ENCODE results near the gene PKIG. TPM values are rescaled to one million over a fixed set of nuclear protein-coding genes. Genes with fewer than 3 reads are reported as not detected.

Gene PKIG
- total RNA-seq, 1 experiment from 2014 or later = 285 TPM

DNA sequence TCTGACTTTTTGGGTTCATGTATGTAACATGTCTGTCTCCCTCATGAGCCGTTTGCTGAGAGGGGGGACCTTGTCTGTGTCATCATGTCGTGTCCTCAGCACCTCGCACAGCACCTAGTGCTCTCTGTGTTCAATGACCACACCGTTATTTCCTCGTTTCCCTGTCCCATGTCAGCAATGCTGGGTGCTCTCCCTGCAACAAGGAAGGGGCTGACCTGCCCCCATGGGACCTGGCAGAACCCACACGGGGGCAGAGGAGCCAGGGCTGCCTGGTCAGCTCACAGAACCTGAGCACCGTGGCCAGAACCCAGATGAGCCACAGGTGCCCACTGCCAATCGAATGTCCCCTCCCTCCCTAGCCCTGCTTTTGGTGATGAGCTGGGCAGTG is 61.8 kb downstream of the PKIG start:
- no peak overlapping the region for H2AFZ ChIP-seq (ENCODE audit: low read length)
- H3K4me1 ChIP-seq (ENCODE audit: low read length) = peaks cover 58% of the 10 kb centered on the region
- no peak overlapping the region for H3K9ac ChIP-seq (ENCODE audit: low read length)
- H3K27me3 ChIP-seq (ENCODE audit: low read length) = no peaks in the 10 kb centered on the region
- H3K27ac ChIP-seq (ENCODE audit: low read length) = no peak overlapping the region
- H3K36me3 ChIP-seq (ENCODE audit: insufficient read depth, low read length) = no peaks in the 10 kb centered on the region
- H4K20me1 ChIP-seq (ENCODE audit: insufficient read depth, low read depth, low read length) = peaks cover 6% of the 10 kb centered on the region; the same call in 1 of the 2 replicates
- no peaks in the 10 kb centered on the region for H3K9me3 ChIP-seq (ENCODE audit: low read length)
- H3K4me3 ChIP-seq (ENCODE audit: low read length) = no peak overlapping the region
- no peak for DNase-seq
- no peaks in the 10 kb centered on the region for H3K79me2 ChIP-seq (ENCODE audit: low read length)
- no peaks in the 10 kb centered on the region for H3K9me2 ChIP-seq (replicated peaks; ENCODE audit: insufficient read depth, low read length)
- H3K4me2 ChIP-seq (ENCODE audit: low read depth, low read length, poor library complexity, severe bottlenecking) = no peak overlapping the region

DNA sequence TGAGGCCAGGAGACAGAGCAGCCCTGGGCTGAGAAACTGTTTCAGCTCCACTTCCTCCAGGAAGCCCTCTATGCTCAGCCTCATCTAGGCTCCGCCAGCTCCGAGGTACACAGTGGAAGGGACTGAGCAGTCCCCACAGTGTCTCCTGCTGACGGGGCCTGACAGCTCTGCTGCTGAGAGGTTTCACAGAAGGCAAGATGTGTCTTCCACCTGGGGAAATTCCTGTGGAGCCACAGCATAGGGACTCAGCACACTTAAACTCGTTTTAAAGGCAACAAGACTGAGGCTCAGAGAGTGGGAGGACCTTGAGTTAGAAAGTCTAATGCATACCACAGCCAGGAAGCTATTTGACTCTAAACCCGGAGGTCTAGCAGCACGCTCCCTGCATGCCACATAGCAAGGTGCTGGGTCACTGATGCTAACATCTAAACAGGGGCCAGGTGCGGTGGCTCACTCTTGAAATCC is 62.3 kb downstream of the PKIG start:
- H3K4me1 ChIP-seq (ENCODE audit: low read length) = peaks cover 59% of the 10 kb centered on the region
- H3K9me3 ChIP-seq (ENCODE audit: low read length) = no peaks in the 10 kb centered on the region
- DNase-seq = peak; percentile 54
- H3K4me3 ChIP-seq (ENCODE audit: low read length) = no peak overlapping the region
- H3K27me3 ChIP-seq (ENCODE audit: low read length) = no peaks in the 10 kb centered on the region
- H4K20me1 ChIP-seq (ENCODE audit: insufficient read depth, low read depth, low read length) = peaks cover 6% of the 10 kb centered on the region; the same call in 1 of the 2 replicates
- no peaks in the 10 kb centered on the region for H3K36me3 ChIP-seq (ENCODE audit: insufficient read depth, low read length)
- H3K79me2 ChIP-seq (ENCODE audit: low read length) = no peaks in the 10 kb centered on the region
- H3K9me2 ChIP-seq (replicated peaks; ENCODE audit: insufficient read depth, low read length) = no peaks in the 10 kb centered on the region
- H3K9ac ChIP-seq (ENCODE audit: low read length) = no peak overlapping the region
- H3K27ac ChIP-seq (ENCODE audit: low read length) = no peak overlapping the region
- no peak overlapping the region for H2AFZ ChIP-seq (ENCODE audit: low read length)
- H3K4me2 ChIP-seq (ENCODE audit: low read depth, low read length, poor library complexity, severe bottlenecking) = no peak overlapping the region

DNA sequence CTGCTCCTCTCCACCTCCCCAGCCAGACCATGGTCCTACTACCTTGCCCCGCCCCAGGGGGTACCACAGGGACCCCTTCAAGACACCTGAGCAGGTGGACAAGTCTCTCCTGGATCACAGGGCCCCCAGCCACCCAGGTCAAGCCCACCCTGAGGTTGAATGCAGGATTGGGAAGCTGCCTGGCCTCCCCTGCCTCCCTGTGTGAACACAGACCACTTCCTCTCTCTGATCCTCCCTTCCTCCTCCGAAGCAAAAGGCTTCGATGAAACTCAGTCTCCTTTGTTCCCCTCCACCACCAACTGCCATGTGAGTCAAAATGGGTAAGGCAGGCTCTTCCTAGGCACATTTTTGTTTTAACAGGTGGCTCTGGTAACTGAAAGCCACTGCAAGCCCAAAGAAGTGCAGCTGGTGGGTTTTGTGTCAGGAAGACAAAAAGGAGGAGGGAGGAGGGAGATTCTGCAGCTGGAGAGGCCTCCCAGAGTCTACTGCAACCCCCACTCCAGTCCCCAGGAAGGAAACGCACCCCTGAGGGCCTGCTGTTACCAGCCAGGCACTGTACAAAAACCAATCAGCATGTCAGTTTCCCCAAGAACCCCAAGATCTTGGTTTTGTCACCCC is 63.8 kb downstream of the PKIG start:
- H3K36me3 ChIP-seq (ENCODE audit: insufficient read depth, low read length) = no peaks in the 10 kb centered on the region
- no peak overlapping the region for H3K27ac ChIP-seq (ENCODE audit: low read length)
- no peaks in the 10 kb centered on the region for H3K9me2 ChIP-seq (replicated peaks; ENCODE audit: insufficient read depth, low read length)
- H3K4me3 ChIP-seq (ENCODE audit: low read length) = 0 out of 2 replicates have a peak overlapping the region, but pooled peaks have one; percentile 9
- H4K20me1 ChIP-seq (ENCODE audit: insufficient read depth, low read depth, low read length) = peaks cover 6% of the 10 kb centered on the region; the same call in 1 of the 2 replicates
- no peaks in the 10 kb centered on the region for H3K27me3 ChIP-seq (ENCODE audit: low read length)
- H2AFZ ChIP-seq (ENCODE audit: low read length) = no peak overlapping the region
- peak overlapping the region; percentile 47 for H3K4me2 ChIP-seq (ENCODE audit: low read depth, low read length, poor library complexity, severe bottlenecking)
- DNase-seq = peak; percentile 59
- H3K9me3 ChIP-seq (ENCODE audit: low read length) = no peaks in the 10 kb centered on the region
- H3K4me1 ChIP-seq (ENCODE audit: low read length) = peaks cover 63% of the 10 kb centered on the region
- H3K79me2 ChIP-seq (ENCODE audit: low read length) = no peaks in the 10 kb centered on the region
- H3K9ac ChIP-seq (ENCODE audit: low read length) = no peak overlapping the region

DNA sequence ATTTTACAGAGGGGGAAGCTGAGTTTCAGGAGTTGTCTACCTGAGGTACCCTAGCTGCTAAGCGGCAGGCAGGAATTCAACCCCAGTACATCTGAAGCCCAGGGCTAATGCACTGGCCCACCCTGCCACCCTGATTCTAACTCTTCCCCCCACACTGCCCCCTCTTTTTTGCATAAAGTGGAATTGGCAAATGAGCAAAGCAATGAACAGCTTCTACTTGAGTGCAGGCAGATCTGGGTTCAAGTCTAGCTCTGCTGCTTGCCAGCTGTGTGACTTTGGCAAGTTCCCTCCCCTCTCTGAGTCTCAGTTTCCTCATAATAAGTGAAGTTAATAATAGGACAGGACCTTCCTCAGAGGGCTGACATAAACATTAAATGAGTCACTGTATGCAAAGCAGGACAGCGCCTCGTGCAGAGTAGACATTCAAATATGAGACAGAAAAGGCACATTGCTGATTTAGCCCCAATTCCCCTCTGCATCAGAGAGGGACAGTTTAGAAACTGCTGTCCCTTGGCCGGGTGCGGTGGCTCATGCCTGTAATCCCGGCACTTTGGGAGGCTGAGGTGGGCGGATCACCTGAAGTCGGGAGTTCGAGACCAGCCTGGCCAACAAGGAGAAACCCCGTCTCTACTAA is 64.4 kb downstream of the PKIG start:
- Histone ChIP-seq H3K9me3 (ENCODE audit: low read length) (no peaks in the 10 kb centered on the region), H4K20me1 (ENCODE audit: insufficient read depth, low read depth, low read length) (peaks cover 6% of the 10 kb centered on the region), H3K9ac (ENCODE audit: low read length) (no peak overlapping the region), H3K9me2 (replicated peaks; ENCODE audit: insufficient read depth, low read length) (no peaks in the 10 kb centered on the region), H2AFZ (ENCODE audit: low read length) (no peak overlapping the region), H3K27ac (ENCODE audit: low read length) (no peak overlapping the region), H3K4me2 (ENCODE audit: low read depth, low read length, poor library complexity, severe bottlenecking) (peak overlapping the region; percentile 47), H3K4me1 (ENCODE audit: low read length) (peaks cover 65% of the 10 kb centered on the region), H3K79me2 (ENCODE audit: low read length) (no peaks in the 10 kb centered on the region), H3K4me3 (ENCODE audit: low read length) (0 out of 2 replicates have a peak overlapping the region, but pooled peaks have one; percentile 9), H3K36me3 (ENCODE audit: insufficient read depth, low read length) (no peaks in the 10 kb centered on the region), H3K27me3 (ENCODE audit: low read length) (no peaks in the 10 kb centered on the region)
- peak; percentile 93 for DNase-seq

DNA sequence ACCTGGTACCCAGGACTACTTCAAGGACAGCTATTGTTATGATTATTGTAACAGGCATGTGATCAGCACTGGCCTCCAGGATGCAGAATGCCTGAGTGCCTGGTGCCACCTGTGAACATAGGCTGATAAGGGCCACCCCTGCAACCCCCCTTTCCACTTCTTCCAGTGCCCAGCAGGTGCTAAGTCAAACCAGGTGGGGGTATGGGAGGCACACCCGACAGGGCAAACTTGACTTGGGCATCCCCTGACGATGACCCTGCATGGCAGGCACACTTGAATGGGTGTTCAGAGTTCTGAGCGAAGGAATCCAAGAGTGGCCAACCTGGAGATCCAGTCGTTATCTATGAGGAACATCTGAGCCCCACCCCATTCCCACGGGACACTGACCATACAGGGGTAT is 65.7 kb downstream of the PKIG start:
- peak; percentile 40 for DNase-seq
- Histone ChIP-seq H3K9me3 (ENCODE audit: low read length) (no peaks in the 10 kb centered on the region), H3K9ac (ENCODE audit: low read length) (no peak overlapping the region), H3K4me1 (ENCODE audit: low read length) (peaks cover 61% of the 10 kb centered on the region), H3K36me3 (ENCODE audit: insufficient read depth, low read length) (no peaks in the 10 kb centered on the region), H3K27me3 (ENCODE audit: low read length) (no peaks in the 10 kb centered on the region), H4K20me1 (ENCODE audit: insufficient read depth, low read depth, low read length) (peaks cover 9% of the 10 kb centered on the region), H3K4me3 (ENCODE audit: low read length) (no peak overlapping the region), H3K4me2 (ENCODE audit: low read depth, low read length, poor library complexity, severe bottlenecking) (no peak overlapping the region), H3K79me2 (ENCODE audit: low read length) (no peaks in the 10 kb centered on the region), H3K27ac (ENCODE audit: low read length) (no peak overlapping the region), H3K9me2 (replicated peaks; ENCODE audit: insufficient read depth, low read length) (no peaks in the 10 kb centered on the region), H2AFZ (ENCODE audit: low read length) (no peak overlapping the region)

DNA sequence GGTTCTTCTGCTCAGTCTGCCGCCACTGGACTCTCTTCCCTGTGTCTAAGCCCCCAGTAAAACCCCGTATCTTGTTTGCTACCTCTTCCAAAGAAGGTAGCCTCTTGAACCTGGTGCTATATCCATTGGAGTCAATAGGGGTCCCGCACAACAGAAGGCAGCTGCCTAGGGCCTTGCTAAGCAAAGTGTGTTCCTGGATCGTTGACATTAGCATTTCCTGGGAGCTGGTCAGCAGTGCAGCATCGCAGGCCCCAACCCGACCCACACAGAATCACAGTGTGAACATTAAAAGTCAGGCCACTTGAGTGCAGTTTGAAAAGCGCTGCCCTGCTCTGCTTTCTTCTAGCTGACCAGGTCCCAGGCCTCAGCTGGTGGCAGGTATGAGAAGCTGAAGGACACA is 66.2 kb downstream of the PKIG start:
- H3K4me2 ChIP-seq (ENCODE audit: low read depth, low read length, poor library complexity, severe bottlenecking) = no peak overlapping the region
- H3K4me3 ChIP-seq (ENCODE audit: low read length) = no peak overlapping the region
- H3K27me3 ChIP-seq (ENCODE audit: low read length) = no peaks in the 10 kb centered on the region
- no peaks in the 10 kb centered on the region for H3K36me3 ChIP-seq (ENCODE audit: insufficient read depth, low read length)
- H3K27ac ChIP-seq (ENCODE audit: low read length) = no peak overlapping the region
- H3K9ac ChIP-seq (ENCODE audit: low read length) = no peak overlapping the region
- H3K9me2 ChIP-seq (replicated peaks; ENCODE audit: insufficient read depth, low read length) = no peaks in the 10 kb centered on the region
- H3K9me3 ChIP-seq (ENCODE audit: low read length) = no peaks in the 10 kb centered on the region
- H4K20me1 ChIP-seq (ENCODE audit: insufficient read depth, low read depth, low read length) = peaks cover 9% of the 10 kb centered on the region
- H3K4me1 ChIP-seq (ENCODE audit: low read length) = peaks cover 60% of the 10 kb centered on the region
- no peak overlapping the region for H2AFZ ChIP-seq (ENCODE audit: low read length)
- DNase-seq = peak; percentile 39
- no peaks in the 10 kb centered on the region for H3K79me2 ChIP-seq (ENCODE audit: low read length)

DNA sequence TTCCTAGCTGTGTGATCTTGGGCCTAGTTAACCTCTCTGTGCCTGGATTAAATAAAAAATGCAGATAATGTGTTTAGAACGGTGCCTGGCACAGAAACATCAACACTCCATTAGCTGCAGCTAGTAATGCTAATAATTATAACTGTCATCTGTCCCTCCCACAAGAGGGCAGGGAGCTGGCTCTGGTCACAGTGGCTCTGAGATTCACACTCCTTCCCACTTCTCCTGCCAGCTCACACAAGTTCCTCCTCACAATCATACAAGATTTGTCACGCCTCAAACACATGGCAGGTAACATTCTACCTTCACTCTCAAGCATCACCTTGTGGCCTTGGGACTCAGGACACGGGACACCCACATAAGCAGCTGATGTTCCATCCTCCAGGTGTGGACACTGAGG is 66.7 kb downstream of the PKIG start:
- H3K79me2 ChIP-seq (ENCODE audit: low read length) = no peaks in the 10 kb centered on the region
- H2AFZ ChIP-seq (ENCODE audit: low read length) = no peak overlapping the region
- H3K27me3 ChIP-seq (ENCODE audit: low read length) = no peaks in the 10 kb centered on the region
- H3K4me2 ChIP-seq (ENCODE audit: low read depth, low read length, poor library complexity, severe bottlenecking) = no peak overlapping the region
- H3K27ac ChIP-seq (ENCODE audit: low read length) = no peak overlapping the region
- H3K4me1 ChIP-seq (ENCODE audit: low read length) = peaks cover 60% of the 10 kb centered on the region
- DNase-seq = peak; percentile 39
- peaks cover 9% of the 10 kb centered on the region for H4K20me1 ChIP-seq (ENCODE audit: insufficient read depth, low read depth, low read length)
- no peak overlapping the region for H3K9ac ChIP-seq (ENCODE audit: low read length)
- no peaks in the 10 kb centered on the region for H3K36me3 ChIP-seq (ENCODE audit: insufficient read depth, low read length)
- H3K9me3 ChIP-seq (ENCODE audit: low read length) = no peaks in the 10 kb centered on the region
- no peak overlapping the region for H3K4me3 ChIP-seq (ENCODE audit: low read length)
- H3K9me2 ChIP-seq (replicated peaks; ENCODE audit: insufficient read depth, low read length) = no peaks in the 10 kb centered on the region

DNA sequence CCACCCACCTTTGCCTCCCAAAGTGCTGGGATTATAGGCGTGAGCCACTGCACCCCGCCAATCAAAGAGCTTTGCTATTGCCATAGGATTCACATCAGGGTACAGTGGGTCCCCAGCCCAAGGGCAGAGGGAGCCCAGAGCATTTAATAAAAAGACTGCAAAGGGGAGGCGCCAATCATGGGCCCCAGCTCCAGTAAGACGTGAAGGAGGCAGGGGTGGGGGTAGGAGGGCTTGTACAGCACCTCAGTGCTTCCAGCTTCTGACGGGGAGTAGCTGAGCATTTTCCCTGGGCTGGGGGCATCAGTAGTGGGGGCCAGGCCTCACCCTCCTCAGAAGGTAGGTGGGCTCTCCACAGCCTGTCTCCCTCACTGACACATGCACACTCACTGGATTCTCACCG is 67.6 kb downstream of the PKIG start:
- Histone ChIP-seq H3K4me2 (ENCODE audit: low read depth, low read length, poor library complexity, severe bottlenecking) (no peak overlapping the region), H3K9me3 (ENCODE audit: low read length) (no peaks in the 10 kb centered on the region), H3K36me3 (ENCODE audit: insufficient read depth, low read length) (no peaks in the 10 kb centered on the region), H3K9ac (ENCODE audit: low read length) (no peak overlapping the region), H3K27ac (ENCODE audit: low read length) (no peak overlapping the region), H3K9me2 (replicated peaks; ENCODE audit: insufficient read depth, low read length) (no peaks in the 10 kb centered on the region), H3K79me2 (ENCODE audit: low read length) (no peaks in the 10 kb centered on the region), H4K20me1 (ENCODE audit: insufficient read depth, low read depth, low read length) (peaks cover 9% of the 10 kb centered on the region), H2AFZ (ENCODE audit: low read length) (no peak overlapping the region), H3K4me1 (ENCODE audit: low read length) (peaks cover 53% of the 10 kb centered on the region), H3K27me3 (ENCODE audit: low read length) (no peaks in the 10 kb centered on the region), H3K4me3 (ENCODE audit: low read length) (no peak overlapping the region)
- peak; percentile 32 for DNase-seq
